Measurements from ENCODE around the gene PREB.

PREB gene

DNA sequence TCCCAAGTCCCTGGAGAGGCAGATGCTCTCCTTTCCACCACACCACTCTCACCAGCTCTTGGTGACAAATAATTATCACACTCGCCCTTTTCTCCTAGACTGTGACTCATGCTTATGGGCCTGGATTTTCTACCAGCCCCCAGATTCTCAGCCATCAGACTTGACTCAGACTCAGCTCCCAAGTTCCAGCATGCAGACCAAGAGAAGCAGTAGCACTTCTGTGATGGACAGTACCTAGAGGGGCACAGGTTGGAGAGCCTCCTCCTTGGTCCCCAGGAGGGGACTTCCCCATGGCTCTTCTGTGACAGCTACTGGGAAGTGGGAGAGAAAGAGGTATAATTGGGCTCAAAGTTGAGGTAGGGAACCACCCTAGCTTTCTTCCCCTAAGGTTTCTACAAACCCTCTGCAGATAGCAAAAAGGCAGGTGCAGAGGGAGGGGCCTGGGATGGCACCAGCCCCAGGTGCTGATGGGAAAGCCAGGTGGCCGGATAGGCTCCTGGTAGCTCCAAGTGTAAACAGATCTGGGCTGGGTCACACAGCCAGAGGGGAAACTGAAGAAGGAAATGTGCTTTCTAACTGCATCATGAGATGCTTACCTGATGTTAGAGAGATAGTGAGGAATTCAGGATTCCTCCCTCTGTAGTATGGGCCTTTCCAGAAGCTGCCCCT lies 18.5 kb upstream of the PREB start:
- no peak for DNase-seq (ENCODE audit: low read depth in 4 of 4, low spot score in 1 of 4)

DNA sequence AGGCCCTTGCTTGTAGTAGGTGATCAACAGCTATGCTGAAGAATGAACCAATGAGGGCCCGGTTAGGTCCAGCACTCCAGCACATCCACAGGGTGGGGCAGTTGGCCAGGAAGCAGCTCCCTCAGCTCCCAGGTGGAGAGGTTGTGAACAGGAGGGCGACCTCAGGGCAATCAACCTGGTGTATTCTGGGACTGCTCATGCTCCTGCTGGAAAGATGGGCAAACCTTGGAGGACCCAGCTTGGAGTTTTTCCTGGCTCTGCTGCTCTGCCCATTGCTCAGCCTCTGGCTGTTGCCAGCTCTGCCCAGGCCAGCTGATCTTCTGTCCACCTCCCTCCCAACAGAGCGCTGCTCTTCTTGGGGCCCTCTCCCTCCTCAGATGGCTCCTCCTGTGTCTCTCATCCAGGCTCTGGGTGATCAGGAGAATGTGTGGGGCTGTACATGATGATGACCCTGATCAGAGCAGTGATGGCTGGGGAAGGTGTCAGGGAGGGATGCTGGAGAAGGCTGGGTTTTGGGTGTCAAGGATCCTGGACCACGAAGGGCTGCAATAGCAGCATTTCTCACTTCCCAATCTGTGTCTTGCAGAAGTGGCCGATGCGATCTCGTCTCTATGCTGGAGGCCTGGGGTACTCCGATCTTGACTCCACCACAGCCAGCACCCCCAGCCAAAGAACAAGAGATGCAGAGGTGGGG lies 17.8 kb upstream of the PREB start:
- DNase-seq (ENCODE audit: low read depth in 4 of 4, low spot score in 1 of 4) = no peak

DNA sequence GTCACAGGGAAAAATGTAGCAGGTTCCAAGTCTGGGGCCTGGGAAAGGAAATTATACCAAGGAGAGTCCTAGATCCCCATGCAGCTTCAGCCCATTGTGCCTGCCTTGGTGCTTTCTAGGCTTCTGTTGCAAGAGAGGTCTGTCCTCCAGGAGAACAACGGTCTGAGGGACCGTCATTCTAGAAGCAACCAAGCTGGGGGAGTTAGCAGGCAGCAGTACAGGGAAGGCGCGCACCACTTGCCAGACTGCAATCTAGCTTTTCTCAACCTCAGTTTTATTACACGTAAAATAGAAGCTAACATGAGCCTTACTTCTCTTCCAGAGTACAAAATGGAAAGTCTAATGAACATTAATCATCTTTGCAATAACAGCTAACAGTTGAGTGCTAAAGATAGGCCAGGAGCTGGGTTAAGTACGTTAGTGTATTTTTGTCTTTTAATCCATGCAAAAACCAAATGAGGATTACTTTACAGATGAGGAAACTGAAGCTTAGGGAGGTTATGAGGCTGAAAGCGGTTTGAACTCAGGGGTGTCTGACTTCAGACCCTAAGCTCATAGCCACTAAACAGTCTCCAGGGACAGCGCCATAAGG lies 16.3 kb upstream of the PREB start:
- DNase-seq (ENCODE audit: low read depth in 4 of 4, low spot score in 1 of 4) = no peak

DNA sequence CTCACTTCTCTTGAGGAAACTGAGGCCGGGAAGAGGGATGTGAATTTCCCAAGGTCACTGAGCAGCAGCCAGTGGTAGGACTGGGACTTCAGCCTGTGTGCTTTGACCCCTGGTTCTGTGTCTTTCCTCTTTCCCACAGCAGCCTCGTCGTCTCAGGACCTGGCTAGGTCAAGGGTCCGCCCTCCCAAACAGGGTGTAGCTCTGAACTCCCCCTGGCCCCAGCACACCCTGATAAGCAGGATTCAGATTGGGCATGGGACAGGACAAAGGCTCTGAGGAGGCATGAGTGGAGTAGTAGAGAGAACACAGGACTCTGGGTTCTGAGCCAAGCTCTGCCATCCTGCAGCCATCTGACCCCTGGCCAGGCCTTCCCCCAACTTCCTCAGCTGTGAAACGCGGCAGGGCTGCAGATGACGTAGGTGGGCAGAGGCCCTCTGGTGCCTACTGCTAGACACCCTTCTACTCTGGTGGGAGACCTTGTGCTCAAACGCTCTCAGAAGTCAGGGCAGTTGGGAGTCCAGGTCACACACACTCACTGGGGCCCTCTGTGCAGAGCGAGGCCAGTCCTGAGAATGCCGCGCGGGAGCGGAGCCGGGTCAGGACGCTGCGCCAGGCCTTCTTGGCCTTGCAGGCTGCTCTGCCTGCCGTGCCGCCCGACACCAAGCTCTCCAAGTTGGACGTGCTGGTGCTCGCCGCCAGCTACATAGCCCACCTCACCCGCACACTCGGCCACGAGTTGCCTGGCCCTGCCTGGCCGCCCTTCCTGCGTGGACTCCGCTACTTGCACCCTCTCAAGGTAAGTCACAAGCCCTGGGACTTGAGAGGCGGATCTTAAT lies 15.4 kb upstream of the PREB start:
- no peak for DNase-seq (ENCODE audit: low read depth in 4 of 4, low spot score in 1 of 4)

GRCh38 chr2:27148801-27149439 lies 14.5 kb upstream of the PREB start, which contains the start of gene TCF23:
Gene TCF23, plus strand, starts transcription at chr2:27149004. Its CDS starts 130 bp downstream, at chr2:27149134.
- DNase-seq (ENCODE audit: low read depth in 4 of 4, low spot score in 1 of 4) = no peak

DNA sequence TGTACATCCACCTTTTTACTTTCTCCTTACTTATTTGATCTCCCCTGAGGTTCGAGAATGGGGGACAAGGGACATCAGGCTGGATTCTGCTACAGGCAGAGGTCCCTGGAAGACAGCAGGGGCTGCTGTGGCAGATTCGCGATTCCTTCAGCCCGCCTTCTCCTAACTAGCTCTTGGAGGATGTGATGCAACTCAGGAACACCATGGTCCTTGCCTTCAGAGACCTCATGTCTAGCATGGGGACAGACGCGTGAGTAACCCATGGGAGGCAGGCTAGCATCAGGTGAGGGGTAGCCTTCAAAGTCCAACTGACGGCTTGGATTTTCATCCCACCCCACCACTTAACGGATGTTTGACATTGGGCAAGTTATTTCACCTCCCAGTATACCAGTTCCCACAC lies 13.5 kb upstream of the PREB start:
- DNase-seq (ENCODE audit: low read depth in 4 of 4, low spot score in 1 of 4) = no peak

GRCh38 chr2:27145682-27146081 lies 11.2 kb upstream of the PREB start:
- no peak for DNase-seq (ENCODE audit: low read depth in 4 of 4, low spot score in 1 of 4)

DNA sequence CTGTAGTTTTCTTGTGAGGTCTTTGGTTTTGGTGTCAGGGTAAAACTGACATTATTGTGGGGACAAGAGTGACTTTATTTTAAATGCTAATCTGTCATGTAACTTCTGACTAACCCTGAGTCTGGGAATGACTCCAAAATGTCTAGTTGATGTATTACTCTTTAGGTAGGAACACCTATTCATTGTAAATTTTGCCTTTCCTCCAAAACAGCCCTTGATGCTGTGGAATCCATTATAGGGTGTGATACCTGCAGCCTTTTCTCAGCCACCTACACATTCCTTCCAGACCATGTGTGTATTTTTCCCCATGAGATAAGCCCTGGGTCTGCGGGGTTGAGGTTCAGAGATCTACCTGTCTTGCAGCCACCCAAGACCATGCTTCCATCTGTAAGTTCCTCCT lies 8.8 kb upstream of the PREB start:
- no peak for DNase-seq (ENCODE audit: low read depth in 4 of 4, low spot score in 1 of 4)

GRCh38 chr2:27139310-27139709 lies 4.9 kb upstream of the PREB start, which contains the start of gene PRR30:
Gene PRR30, minus strand, starts transcription at chr2:27139410. Its CDS starts 1,081 bp downstream, at chr2:27138329.
- no peak for DNase-seq (ENCODE audit: low read depth in 4 of 4, low spot score in 1 of 4)

DNA sequence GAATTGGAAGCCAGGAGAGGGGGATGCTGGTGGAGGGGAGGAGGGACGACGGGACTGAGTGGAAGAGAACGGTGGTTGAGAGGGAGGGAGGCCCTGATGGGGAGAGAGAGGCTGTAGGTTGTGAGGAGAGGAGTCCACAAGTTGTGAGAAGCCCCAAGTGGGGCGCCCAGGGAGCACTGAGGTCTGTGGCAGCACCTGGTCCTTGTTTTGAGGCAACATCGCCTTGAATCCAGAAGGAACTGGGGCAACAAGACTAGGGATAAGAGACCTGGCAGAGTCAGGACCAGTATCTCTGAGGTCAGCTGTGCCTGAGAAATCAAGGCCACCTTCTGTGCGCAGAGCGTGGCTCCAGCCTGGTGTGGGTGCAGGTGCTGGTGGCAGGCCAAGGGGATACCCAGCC lies 3.7 kb upstream of the PREB start:
- no peak for DNase-seq (ENCODE audit: low read depth in 4 of 4, low spot score in 1 of 4)

GRCh38 chr2:27137322-27137935 lies 3.0 kb upstream of the PREB start:
- DNase-seq (ENCODE audit: low read depth in 4 of 4, low spot score in 1 of 4) = no peak

DNA sequence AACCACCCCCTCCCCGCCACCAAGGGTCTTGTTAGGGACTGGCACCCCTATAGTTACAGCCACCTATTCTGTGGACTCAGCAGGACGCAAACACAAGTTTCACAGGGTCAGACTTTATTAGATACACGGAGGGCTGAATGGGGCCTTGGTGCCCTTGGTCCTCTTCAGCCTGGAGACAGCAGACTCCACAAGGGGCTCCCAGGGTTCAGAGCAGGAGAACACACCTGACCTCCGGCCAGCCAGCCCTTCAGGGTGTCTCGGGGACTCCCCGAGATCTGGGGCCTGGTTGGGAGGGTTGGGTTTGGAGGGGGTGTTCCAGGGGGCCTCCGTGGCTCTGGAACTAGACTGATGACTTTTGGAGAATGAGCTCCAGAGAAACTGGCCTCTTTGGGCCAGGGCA lies 2.3 kb upstream of the PREB start:
- no peak for DNase-seq (ENCODE audit: low read depth in 4 of 4, low spot score in 1 of 4)

- no peak for DNase-seq (ENCODE audit: low read depth in 4 of 4, low spot score in 1 of 4)
These were observed 1.1 kb upstream of the PREB start for GRCh38 chr2:27135478-27135955.

- DNase-seq (ENCODE audit: low read depth in 4 of 4, low spot score in 1 of 4) = no peak
These were observed 493 bp upstream of the PREB start for GRCh38 chr2:27134781-27135477.

DNA sequence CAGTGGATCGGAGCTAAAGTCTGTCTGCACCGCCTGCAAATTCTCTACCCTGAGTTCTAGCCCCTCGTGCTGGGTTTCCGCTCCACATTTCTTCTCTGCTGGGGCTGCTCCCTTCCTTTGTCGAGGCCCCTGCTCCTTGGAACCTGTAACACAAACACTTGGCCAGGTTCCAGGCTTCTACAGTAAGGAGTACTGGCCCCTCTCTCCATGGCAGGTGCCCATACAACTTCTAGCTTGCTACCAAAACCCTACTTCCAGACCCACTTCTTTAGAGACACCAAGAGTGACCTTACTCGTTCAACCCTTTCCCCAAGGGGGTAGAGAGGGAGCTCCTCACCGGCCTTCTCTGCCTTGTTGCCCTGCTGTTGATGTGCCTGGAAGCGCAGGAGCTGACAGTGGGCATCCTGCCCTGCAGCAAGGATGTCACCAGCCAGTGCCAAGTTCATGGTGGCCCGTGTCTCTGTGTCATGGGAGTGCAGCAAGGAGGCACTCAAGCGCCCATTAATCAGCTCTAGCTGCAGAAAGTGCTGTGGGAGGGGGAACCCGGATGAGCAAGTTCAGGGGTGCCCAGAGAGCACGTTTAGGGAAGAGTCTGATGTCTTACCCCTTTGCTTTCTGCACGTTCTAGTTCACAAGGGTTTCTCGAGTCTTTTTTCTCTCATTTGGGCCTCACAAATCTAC lies 1.1 kb downstream of the PREB start:
- peak in 1 of 4 experiments; percentile 19 for DNase-seq (ENCODE audit: low read depth in 4 of 4, low spot score in 1 of 4)

DNA sequence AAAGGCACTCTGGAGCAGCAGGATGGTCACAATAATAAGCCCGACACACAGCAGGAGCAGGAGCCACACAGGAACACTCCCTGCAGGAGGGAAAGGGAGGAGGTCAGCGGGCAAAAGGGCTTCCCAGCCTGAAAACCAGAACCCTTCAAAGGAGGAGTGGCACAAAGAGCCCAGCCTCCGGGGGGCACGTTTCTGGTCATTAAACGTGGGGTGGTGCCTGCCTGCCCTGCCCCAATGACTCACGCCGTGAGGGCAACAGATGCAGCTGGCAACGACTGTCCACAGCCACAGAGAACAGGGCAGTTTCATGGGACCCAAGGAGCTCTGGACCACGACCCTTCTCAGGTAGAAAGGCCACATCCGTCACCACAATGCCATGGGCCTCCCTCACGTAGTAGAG lies 3.0 kb downstream of the PREB start:
- no peak for DNase-seq (ENCODE audit: low read depth in 4 of 4, low spot score in 1 of 4)

DNA sequence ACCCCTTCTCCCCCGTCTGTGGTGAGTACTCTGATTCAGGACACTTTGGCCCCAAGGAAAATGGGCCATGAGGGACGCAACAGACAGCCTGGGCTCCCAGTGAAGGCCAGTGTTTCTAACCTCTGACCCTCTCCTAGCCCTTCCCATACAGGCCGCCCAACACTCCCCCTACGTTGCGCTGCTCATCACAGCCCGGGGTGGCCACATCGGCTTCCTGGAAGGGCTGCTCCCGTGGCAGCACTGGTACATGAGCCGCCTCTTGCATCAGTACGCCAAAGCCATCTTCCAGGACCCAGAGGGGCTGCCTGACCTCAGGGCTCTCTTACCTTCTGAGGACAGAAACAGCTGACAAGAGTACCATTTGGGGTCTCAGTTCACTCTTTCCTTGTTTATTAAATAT lies 4.0 kb downstream of the PREB start:
- no peak for DNase-seq (ENCODE audit: low read depth in 4 of 4, low spot score in 1 of 4)

- no peak for DNase-seq (ENCODE audit: low read depth in 4 of 4, low spot score in 1 of 4)
These were observed 5.5 kb downstream of the PREB start for GRCh38 chr2:27128668-27129571.

Data from stimulated activated CD4-positive, alpha-beta T cell treated with anti-CD3 and anti-CD28 coated beads, Interleukin-1b, Interleukin-23, amount 100 ng/mL, for 24 hours (primary cell).